GM20000 (cell line): ENCODE results near the gene KRTAP9-3.
"Not testable (repeated sequence)": the region's sequence is repeated elsewhere in the genome, so short reads cannot be mapped to it uniquely, and the experiment has no call there.

ENCODE experiments used
- DNase-seq: peaks from one replicate; pipeline ENCODE4 v3.0.0; 2012; ENCODE audit warnings: low spot score
- CTCF ChIP-seq: IDR thresholded peaks from 2 replicates; pipeline ENCODE4 v1.5.1; 2012; ENCODE audit warnings: mild to moderate bottlenecking, control low read depth; ENCODE audit errors: extremely low read depth, missing control alignments

KRTAP9-3 gene, protein sequence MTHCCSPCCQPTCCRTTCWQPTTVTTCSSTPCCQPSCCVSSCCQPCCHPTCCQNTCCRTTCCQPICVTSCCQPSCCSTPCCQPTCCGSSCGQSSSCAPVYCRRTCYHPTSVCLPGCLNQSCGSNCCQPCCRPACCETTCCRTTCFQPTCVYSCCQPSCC

GRCh38 chr17:41232399-41233105 lies at the start of gene KRTAP9-3:
KRTAP9-3 (plus strand) TSS chr17:41232449; CDS start chr17:41232502, 53 bp downstream.
- DNase-seq: not testable (repeated sequence)

DNA sequence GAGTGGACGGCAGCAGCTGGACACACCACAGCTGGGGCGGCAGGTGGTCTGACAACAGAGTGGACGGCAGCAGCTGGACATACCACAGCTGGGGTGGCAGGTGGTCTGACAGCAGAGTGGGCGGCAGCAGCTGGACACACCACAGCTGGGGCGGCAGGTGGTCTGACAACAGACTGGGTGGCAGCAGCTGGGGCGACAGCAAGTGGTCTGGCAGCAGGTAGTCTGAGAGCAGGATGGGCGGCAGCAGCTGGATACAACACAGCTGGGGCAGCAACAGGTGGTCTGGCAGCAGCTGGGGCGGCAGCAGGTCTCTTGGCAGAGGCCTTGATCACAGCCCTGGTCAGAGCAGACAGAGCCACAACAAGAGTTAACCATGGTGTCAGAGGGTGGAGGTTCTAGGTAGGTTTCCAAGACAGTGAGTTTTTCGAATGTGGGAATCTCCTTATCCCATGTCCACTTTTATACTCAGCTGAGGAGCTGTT lies 47.7 kb upstream of the KRTAP9-3 start, which contains the start of gene KRTAP4-1:
KRTAP4-1 (minus strand) TSS at position 432 of the 482 bp plus-strand sequence; CDS start at position 375, 57 bp downstream.
- no peak for TF ChIP-seq CTCF

GRCh38 chr17:41185001-41185400 lies 47.2 kb upstream of the KRTAP9-3 start:
- DNase-seq: no peak
- no peak for TF ChIP-seq CTCF

More for the DNA sequence above, 47.7 kb upstream of the KRTAP9-3 start, which contains the start of gene KRTAP4-1:
- DNase-seq: no peak

- no peak for TF ChIP-seq CTCF
- DNase-seq: no peak
Observed at GRCh38 chr17:41186872-41187271, 45.4 kb upstream of the KRTAP9-3 start.

DNA sequence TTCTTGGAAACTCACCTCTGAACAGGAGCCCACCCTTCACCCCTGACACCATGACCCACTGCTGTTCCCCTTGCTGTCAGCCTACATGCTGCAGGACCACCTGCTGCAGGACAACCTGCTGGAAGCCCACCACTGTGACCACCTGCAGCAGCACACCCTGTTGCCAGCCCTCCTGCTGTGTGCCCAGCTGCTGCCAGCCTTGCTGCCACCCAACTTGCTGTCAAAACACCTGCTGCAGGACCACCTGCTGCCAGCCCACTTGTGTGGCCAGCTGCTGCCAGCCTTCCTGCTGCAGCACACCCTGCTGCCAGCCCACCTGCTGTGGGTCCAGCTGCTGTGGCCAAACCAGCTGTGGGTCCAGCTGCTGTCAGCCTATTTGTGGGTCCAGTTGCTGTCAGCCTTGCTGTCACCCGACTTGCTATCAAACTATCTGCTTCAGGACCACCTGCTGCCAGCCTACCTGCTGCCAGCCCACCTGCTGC lies 42.4 kb upstream of the KRTAP9-3 start, which contains the start of gene KRTAP9-1:
KRTAP9-1 (plus strand) TSS at position 51 of the 482 bp plus-strand sequence; CDS start at position 51, 0 bp downstream.
- DNase-seq: not testable (repeated sequence)

- DNase-seq: no peak
- no peak for TF ChIP-seq CTCF
Observed at GRCh38 chr17:41190328-41190727, 41.9 kb upstream of the KRTAP9-3 start.

DNA sequence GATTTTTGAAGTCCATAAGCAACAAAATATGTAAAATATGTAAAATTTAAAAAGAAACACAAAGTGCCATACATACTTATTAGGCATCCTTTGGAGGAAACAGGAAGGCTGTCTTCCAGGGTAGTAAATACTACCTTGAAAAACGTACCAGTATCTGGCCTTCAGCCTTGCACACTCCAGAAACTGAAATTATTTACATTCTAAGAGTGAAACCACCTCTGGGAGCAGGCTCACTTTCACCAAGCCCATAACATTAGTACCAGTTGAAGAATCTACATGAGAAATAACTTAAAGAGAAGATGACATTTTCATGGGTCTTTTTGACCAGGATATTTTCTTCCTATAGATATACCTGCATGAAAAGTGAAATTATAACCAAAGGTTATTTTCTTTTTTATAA lies 36.2 kb upstream of the KRTAP9-3 start:
- TF ChIP-seq CTCF: no peak
- peak; percentile 12 for DNase-seq

DNA sequence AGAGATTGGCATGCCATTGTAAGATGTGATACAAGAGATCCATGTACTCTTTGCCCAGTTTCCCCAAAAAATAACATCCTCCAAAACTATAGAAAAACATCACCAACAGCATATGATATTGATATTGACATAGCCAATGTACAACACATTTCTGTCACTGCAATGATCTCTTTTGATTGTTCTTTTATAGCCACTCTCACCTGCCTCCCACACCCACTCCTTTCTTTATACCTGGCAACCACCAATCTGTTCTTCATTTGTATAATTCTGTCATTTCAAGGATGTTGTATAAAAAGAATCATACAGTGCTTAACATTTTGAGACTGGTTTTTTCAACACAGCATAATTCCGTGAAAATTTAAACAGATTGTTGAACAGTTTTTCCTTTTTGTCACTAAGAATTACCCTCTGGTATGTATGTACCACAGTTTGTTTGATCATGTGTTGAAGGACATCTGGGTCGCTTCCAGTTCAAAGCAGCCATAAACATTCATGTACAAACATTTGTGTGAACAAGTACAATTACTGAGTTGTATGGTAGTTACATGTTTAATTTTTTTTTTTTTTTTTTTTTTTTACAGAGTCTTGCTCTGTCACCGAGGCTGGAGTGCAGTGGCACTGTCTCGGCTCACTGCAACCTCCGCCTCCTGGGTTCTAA lies 32.7 kb upstream of the KRTAP9-3 start:
- TF ChIP-seq CTCF: no peak
- no peak for DNase-seq
